Measurements from ENCODE around the gene IFITM5. TPM values are rescaled to one million over a fixed set of nuclear protein-coding genes. Genes with fewer than 3 reads are reported as not detected.

The IFITM5 gene
- total and polyA plus RNA-seq, 2 of the 8 experiments (the other 6 are each of a cell fraction or from before 2014, with no cell fraction given) = not detected

DNA sequence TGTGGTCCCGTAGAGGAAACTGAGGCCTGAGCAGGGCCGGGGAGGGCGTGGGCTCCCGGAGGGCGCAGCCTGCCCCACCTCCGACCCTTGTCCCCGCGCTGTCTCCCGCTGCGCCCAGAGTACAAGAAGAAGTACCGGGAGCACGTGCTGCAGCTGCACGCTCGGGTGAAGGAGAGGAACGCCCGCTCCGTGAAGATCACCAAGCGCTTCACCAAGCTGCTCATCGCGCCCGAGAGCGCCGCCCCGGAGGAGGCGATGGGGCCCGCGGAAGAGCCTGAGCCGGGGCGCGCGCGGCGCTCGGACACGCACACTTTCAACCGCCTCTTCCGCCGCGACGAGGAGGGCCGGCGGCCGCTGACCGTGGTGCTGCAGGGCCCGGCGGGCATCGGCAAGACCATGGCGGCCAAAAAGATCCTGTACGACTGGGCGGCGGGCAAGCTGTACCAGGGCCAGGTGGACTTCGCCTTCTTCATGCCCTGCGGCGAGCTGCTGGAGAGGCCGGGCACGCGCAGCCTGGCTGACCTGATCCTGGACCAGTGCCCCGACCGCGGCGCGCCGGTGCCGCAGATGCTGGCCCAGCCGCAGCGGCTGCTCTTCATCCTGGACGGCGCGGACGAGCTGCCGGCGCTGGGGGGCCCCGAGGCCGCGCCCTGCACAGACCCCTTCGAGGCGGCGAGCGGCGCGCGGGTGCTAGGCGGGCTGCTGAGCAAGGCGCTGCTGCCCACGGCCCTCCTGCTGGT is 19.2 kb downstream of the IFITM5 start:
- H4K8ac ChIP-seq (ENCODE audit: extremely low read depth, insufficient read depth, low read length) = no peak overlapping the region; the same call in 1 of the 2 replicates
- H3K23ac ChIP-seq (ENCODE audit: insufficient read length) = no peak overlapping the region
- no peaks in the 10 kb centered on the region for H3K36me3 ChIP-seq (ENCODE audit: control insufficient read depth in 2 of 4, insufficient read depth in 4 of 4, low read length in 3 of 4)
- peak in 1 of 2 experiments; percentile 49 for DNase-seq (ENCODE audit: low read depth in 1 of 2, low spot score in 2 of 2)
- no peak overlapping the region for H3K4me3 ChIP-seq (ENCODE audit: extremely low read depth in 1 of 4, insufficient read depth in 2 of 4, low read depth in 3 of 4, low read length in 4 of 4)
- ChIA-PET POLR2A (ENCODE audit: partially characterized antibody) (interaction anchor here (0.7 to 3.0 kb wide), 9 partner anchors 9 to 137 kb away, joined by 3 to 11 read pairs (median 4); partner anchors contain the start of gene PGGHG), CTCF (ENCODE audit: partially characterized antibody) (interaction anchor here (0.6 to 8.6 kb wide), 4 partner anchors 8 to 29 kb away, joined by 3 to 88 read pairs (median 8); no protein-coding TSS in a partner anchor)
- H3K4me1 ChIP-seq (replicated peaks in 1 of 4; ENCODE audit: control insufficient read depth in 3 of 4, insufficient read depth in 4 of 4, low read length in 3 of 4) = peaks cover 0 to 5% (median under 1%) of the 10 kb centered on the region in 4 experiments; a peak in 5 of 7 replicates
- no peak overlapping the region for H2BK15ac ChIP-seq (ENCODE audit: low read length)
- no peak overlapping the region for H2BK20ac ChIP-seq (ENCODE audit: low read length)
- H2AFZ ChIP-seq (ENCODE audit: low read length) = no peak overlapping the region
- H3K18ac ChIP-seq (ENCODE audit: extremely low read depth, low read length) = no peak overlapping the region
- no peaks in the 10 kb centered on the region for H3K23me2 ChIP-seq (ENCODE audit: low read depth, low read length)
- no peak overlapping the region for H2BK120ac ChIP-seq (replicated peaks; ENCODE audit: low read depth, low read length)
- no peaks in the 10 kb centered on the region for H3K9me3 ChIP-seq (ENCODE audit: insufficient read depth in 2 of 2, low read depth in 1 of 2, low read length in 1 of 2)
- H3K79me2 ChIP-seq (ENCODE audit: control insufficient read depth in 1 of 2, insufficient read depth in 2 of 2, low read length in 2 of 2) = no peaks in the 10 kb centered on the region
- no peak overlapping the region for H4K91ac ChIP-seq (replicated peaks; ENCODE audit: insufficient read length, low read length)
- H3K4me2 ChIP-seq (ENCODE audit: insufficient read depth in 1 of 2, low read depth in 2 of 2, low read length in 2 of 2) = peak overlapping the region in 1 of 2 experiments; percentile 19; a peak in 1 of 4 replicates
- H3K27me3 ChIP-seq (replicated peaks in 1 of 4; ENCODE audit: control insufficient read depth in 3 of 4, extremely low read depth in 1 of 4, insufficient read depth in 3 of 4, low read length in 3 of 4) = peaks cover 0 to 3% (median 1%) of the 10 kb centered on the region in 4 experiments; a peak in 2 of 7 replicates
- no peak overlapping the region for H4K5ac ChIP-seq (ENCODE audit: insufficient read length, low read depth, low read length)
- no peaks in the 10 kb centered on the region for H4K20me1 ChIP-seq (replicated peaks in 1 of 2; ENCODE audit: control insufficient read depth in 1 of 2, insufficient read depth in 2 of 2, low read length in 2 of 2)
- H3K9ac ChIP-seq (replicated peaks in 1 of 4; ENCODE audit: extremely low read depth in 1 of 4, low read depth in 3 of 4, low read length in 3 of 4) = no peak overlapping the region
- WGBS, 2 experiments (ENCODE audit: extremely low coverage in 1 of 2, insufficient coverage in 1 of 2, insufficient read length in 1 of 2, insufficient replicate concordance in 2 of 2, low coverage in 1 of 2, low lambda C conversion rate in 2 of 2, missing lambda C conversion rate in 1 of 2) = 97% methylated on average over 74 of the region's 85 CpGs; no CpG with 5 or more reads in 1 of the 2 experiments
- no peak overlapping the region for H3K4ac ChIP-seq (replicated peaks; ENCODE audit: insufficient read length, low read depth, low read length)
- H3K14ac ChIP-seq (ENCODE audit: insufficient read length) = no peak overlapping the region
- no peak for FAIRE-seq
- no peak overlapping the region for H2BK5ac ChIP-seq (ENCODE audit: low read depth, low read length)
- H3K56ac ChIP-seq (replicated peaks; ENCODE audit: insufficient read length, low read depth, low read length) = no peak overlapping the region
- no peaks in the 10 kb centered on the region for H3K79me1 ChIP-seq (ENCODE audit: low read depth, low read length)
- no peak overlapping the region for H3K27ac ChIP-seq (ENCODE audit: low read depth, low read length)
- no peak overlapping the region for H2BK12ac ChIP-seq (ENCODE audit: low read depth, low read length)
- no peak overlapping the region for H2AK5ac ChIP-seq (ENCODE audit: low read depth, low read length)
- TF ChIP-seq CEBPB (IDR thresholded peaks at IDR 0.05; ENCODE audit: low read depth, low read length) (no peak), POLR2AphosphoS5 (IDR thresholded peaks at IDR 0.05; ENCODE audit: low read depth, low read length) (no peak), JUND (IDR thresholded peaks at IDR 0.05; ENCODE audit: low read length) (no peak), TAF7 (optimal IDR thresholded peaks at IDR 0.05; ENCODE audit: borderline replicate concordance, low read depth, low read length) (no peak), TEAD4 (IDR thresholded peaks at IDR 0.05; ENCODE audit: low read depth, low read length) (no peak), RNF2 (IDR thresholded peaks at IDR 0.05; ENCODE audit: borderline replicate concordance, low read depth, low read length, missing control alignments, poor library complexity, severe bottlenecking) (no peak)
